Activated naive CD8-positive, alpha-beta T cell treated with anti-CD3 and anti-CD28 coated beads, Interleukin-2, amount 50 U/mL, for 24 hours (primary cell): Measurements from ENCODE around the gene GRK1.
"Not testable (repeated sequence)": the region's sequence is repeated elsewhere in the genome, so short reads cannot be mapped to it uniquely, and the experiment has no call there.

Experiments
- ATAC-seq: fragments of 150-1000 bp; cut with Tn5 transposase; one replicate; pipeline ENCODE4 v1.10.0; 2021
- DNase-seq: peaks from one replicate; pipeline ENCODE4 v3.0.0; 2021
- H3K27ac Mint-ChIP-seq: one replicate; pipeline ENCODE4 v1.8.0; 2021; ENCODE audit warnings: mild to moderate bottlenecking, mixed read lengths
- H3K27me3 Mint-ChIP-seq: one replicate; pipeline ENCODE4 v1.8.0; 2021; ENCODE audit warnings: mixed read lengths
- H3K36me3 Mint-ChIP-seq: one replicate; pipeline ENCODE4 v1.8.0; 2021; ENCODE audit warnings: low read depth, mixed read lengths
- H3K4me1 Mint-ChIP-seq: one replicate; pipeline ENCODE4 v1.8.0; 2021; ENCODE audit warnings: mixed read lengths
- H3K4me3 Mint-ChIP-seq: one replicate; pipeline ENCODE4 v1.8.0; 2021; ENCODE audit warnings: mild to moderate bottlenecking, moderate library complexity, mixed read lengths
- H3K9me3 Mint-ChIP-seq: one replicate; pipeline ENCODE4 v1.8.0; 2021; ENCODE audit warnings: mixed read lengths

The GRK1 gene

GRCh38 chr13:113666951-113667701, at the start of gene GRK1:
TSS of gene GRK1 (plus strand) at chr13:113667219. CDS start at chr13:113667387, 168 bp downstream.
- peaks cover under 1% of the 10 kb centered on the region for H3K27me3 Mint-ChIP-seq
- H3K27ac Mint-ChIP-seq: no peak within 1 kb of the TSS
- DNase-seq (no peak), ATAC-seq (no peak)
- H3K36me3 Mint-ChIP-seq: no peaks in the 10 kb centered on the region
- H3K4me1 Mint-ChIP-seq: peaks cover under 1% of the 10 kb centered on the region
- H3K9me3 Mint-ChIP-seq: peaks cover under 1% of the 10 kb centered on the region
- H3K4me3 Mint-ChIP-seq: no peak within 1 kb of the TSS

- Mint-ChIP-seq H3K27me3 (no peaks in the 10 kb centered on the region), H3K4me1 (no peaks in the 10 kb centered on the region), H3K36me3 (peaks cover 12% of the 10 kb centered on the region), H3K27ac (no peak overlapping the region), H3K9me3 (no peaks in the 10 kb centered on the region), H3K4me3 (no peak overlapping the region)
- DNase-seq: no peak
- no peak for ATAC-seq
Observed at GRCh38 chr13:113617961-113618360, 49.1 kb upstream of the GRK1 start.

GRCh38 chr13:113618455-113618854, 48.6 kb upstream of the GRK1 start:
- Mint-ChIP-seq H3K9me3 (no peaks in the 10 kb centered on the region), H3K27ac (no peak overlapping the region), H3K4me3 (no peak overlapping the region), H3K4me1 (no peaks in the 10 kb centered on the region), H3K27me3 (no peaks in the 10 kb centered on the region), H3K36me3 (peaks cover 14% of the 10 kb centered on the region)
- ATAC-seq: no peak
- DNase-seq: no peak

- Mint-ChIP-seq H3K27me3 (no peaks in the 10 kb centered on the region), H3K4me1 (no peaks in the 10 kb centered on the region), H3K4me3 (no peak overlapping the region), H3K36me3 (peaks cover 28% of the 10 kb centered on the region), H3K27ac (no peak overlapping the region), H3K9me3 (no peaks in the 10 kb centered on the region)
- ATAC-seq: no peak
- no peak for DNase-seq
Observed at GRCh38 chr13:113620036-113620796, 46.8 kb upstream of the GRK1 start.

- no peaks in the 10 kb centered on the region for H3K4me1 Mint-ChIP-seq
- DNase-seq (no peak), ATAC-seq (no peak)
- no peak overlapping the region for H3K4me3 Mint-ChIP-seq
- peaks cover 30% of the 10 kb centered on the region for H3K36me3 Mint-ChIP-seq
- no peak overlapping the region for H3K27ac Mint-ChIP-seq
- H3K27me3 Mint-ChIP-seq: no peaks in the 10 kb centered on the region
- H3K9me3 Mint-ChIP-seq: no peaks in the 10 kb centered on the region
Observed at GRCh38 chr13:113621046-113621445, 46.0 kb upstream of the GRK1 start.

- H3K4me3 Mint-ChIP-seq, H3K4me1 Mint-ChIP-seq, H3K9me3 Mint-ChIP-seq, H3K27me3 Mint-ChIP-seq, DNase-seq, ATAC-seq, H3K27ac Mint-ChIP-seq: not testable (repeated sequence)
- peaks cover 32% of the 10 kb centered on the region for H3K36me3 Mint-ChIP-seq
Observed at GRCh38 chr13:113621498-113621897, 45.5 kb upstream of the GRK1 start.

GRCh38 chr13:113621986-113622550, 45.0 kb upstream of the GRK1 start:
- not testable (repeated sequence) for H3K9me3 Mint-ChIP-seq, H3K4me1 Mint-ChIP-seq, DNase-seq, ATAC-seq, H3K4me3 Mint-ChIP-seq, H3K27me3 Mint-ChIP-seq
- peak overlapping the region; percentile 37 for H3K27ac Mint-ChIP-seq
- peaks cover 38% of the 10 kb centered on the region for H3K36me3 Mint-ChIP-seq

- peaks cover 37% of the 10 kb centered on the region for H3K36me3 Mint-ChIP-seq
- no peak overlapping the region for H3K27ac Mint-ChIP-seq
- no peak overlapping the region for H3K4me3 Mint-ChIP-seq
- no peaks in the 10 kb centered on the region for H3K27me3 Mint-ChIP-seq
- no peaks in the 10 kb centered on the region for H3K4me1 Mint-ChIP-seq
- DNase-seq (no peak), ATAC-seq (no peak)
- H3K9me3 Mint-ChIP-seq: no peaks in the 10 kb centered on the region
Observed at GRCh38 chr13:113622791-113623490, 44.1 kb upstream of the GRK1 start.

- DNase-seq (no peak), ATAC-seq (no peak)
- H3K9me3 Mint-ChIP-seq: no peaks in the 10 kb centered on the region
- no peak overlapping the region for H3K4me3 Mint-ChIP-seq
- H3K4me1 Mint-ChIP-seq: no peaks in the 10 kb centered on the region
- no peak overlapping the region for H3K27ac Mint-ChIP-seq
- H3K36me3 Mint-ChIP-seq: peaks cover 30% of the 10 kb centered on the region
- no peaks in the 10 kb centered on the region for H3K27me3 Mint-ChIP-seq
Observed at GRCh38 chr13:113623491-113624234, 43.4 kb upstream of the GRK1 start.

- no peak for DNase-seq
- H3K27ac Mint-ChIP-seq: no peak overlapping the region
- no peaks in the 10 kb centered on the region for H3K9me3 Mint-ChIP-seq
- no peak overlapping the region for H3K4me3 Mint-ChIP-seq
- H3K4me1 Mint-ChIP-seq: no peaks in the 10 kb centered on the region
- peaks cover 31% of the 10 kb centered on the region for H3K36me3 Mint-ChIP-seq
- no peak for ATAC-seq
- H3K27me3 Mint-ChIP-seq: no peaks in the 10 kb centered on the region
Observed at GRCh38 chr13:113624235-113624587, 42.8 kb upstream of the GRK1 start.

- not testable (repeated sequence) for H3K4me3 Mint-ChIP-seq, H3K4me1 Mint-ChIP-seq, ATAC-seq, DNase-seq, H3K27ac Mint-ChIP-seq, H3K27me3 Mint-ChIP-seq, H3K9me3 Mint-ChIP-seq
- H3K36me3 Mint-ChIP-seq: peaks cover 36% of the 10 kb centered on the region
Observed at GRCh38 chr13:113624640-113625304, 42.2 kb upstream of the GRK1 start.

- Mint-ChIP-seq H3K36me3 (peaks cover 44% of the 10 kb centered on the region), H3K9me3 (no peaks in the 10 kb centered on the region), H3K27me3 (no peaks in the 10 kb centered on the region), H3K4me1 (peaks cover 2% of the 10 kb centered on the region), H3K27ac (no peak overlapping the region), H3K4me3 (no peak overlapping the region)
- DNase-seq: no peak
- ATAC-seq: no peak
Observed at GRCh38 chr13:113625965-113626721, 40.9 kb upstream of the GRK1 start.

- no peak overlapping the region for H3K4me3 Mint-ChIP-seq
- ATAC-seq: no peak
- no peaks in the 10 kb centered on the region for H3K9me3 Mint-ChIP-seq
- H3K27me3 Mint-ChIP-seq: no peaks in the 10 kb centered on the region
- no peak overlapping the region for H3K27ac Mint-ChIP-seq
- peaks cover 50% of the 10 kb centered on the region for H3K36me3 Mint-ChIP-seq
- H3K4me1 Mint-ChIP-seq: peaks cover 4% of the 10 kb centered on the region
- DNase-seq: no peak
Observed at GRCh38 chr13:113627136-113627535, 39.9 kb upstream of the GRK1 start.
